Kidney epithelial cell (primary cell): ENCODE results near the gene CEL. TPM values are rescaled to one million over a fixed set of nuclear protein-coding genes. Genes with fewer than 3 reads are reported as not detected.

ENCODE experiments used
- DNase-seq: peaks from one replicate; pipeline ENCODE4 v3.0.0-alpha.2; 2010; ENCODE audit warnings: low read depth
- H3K27me3 ChIP-seq: 2 replicates; pipeline ENCODE4 v1.6.0; 2011; ENCODE audit warnings: low read length; ENCODE audit not compliant: control insufficient read depth, insufficient read depth
- H3K36me3 ChIP-seq: 2 replicates; pipeline ENCODE4 v1.5.1; 2011; ENCODE audit warnings: low read length; ENCODE audit not compliant: control insufficient read depth, insufficient read depth
- H3K4me3 ChIP-seq: 2 replicates; pipeline ENCODE4 v1.5.1; 2011; ENCODE audit warnings: low read depth, mild to moderate bottlenecking, control low read depth, low read length
- total RNA-seq: library from RNA; depleted of rRNA; stranded (reverse); fragments of >200 nt; gene quantifications from 2 replicates; pipeline ENCODE4 v1.2.3, GENCODE V29; 2015
- TF ChIP-seq, protein P1 (sequence below): IDR thresholded peaks from 2 replicates; pipeline ENCODE4 v1.5.1; 2011; ENCODE audit warnings: mild to moderate bottlenecking, moderate library complexity, low read length, control low read depth, inconsistent platforms; ENCODE audit not compliant: insufficient read depth, poor library complexity, severe bottlenecking

CEL gene
- total RNA-seq, 1 donor from 2014 or later = 1.2 TPM

DNA sequence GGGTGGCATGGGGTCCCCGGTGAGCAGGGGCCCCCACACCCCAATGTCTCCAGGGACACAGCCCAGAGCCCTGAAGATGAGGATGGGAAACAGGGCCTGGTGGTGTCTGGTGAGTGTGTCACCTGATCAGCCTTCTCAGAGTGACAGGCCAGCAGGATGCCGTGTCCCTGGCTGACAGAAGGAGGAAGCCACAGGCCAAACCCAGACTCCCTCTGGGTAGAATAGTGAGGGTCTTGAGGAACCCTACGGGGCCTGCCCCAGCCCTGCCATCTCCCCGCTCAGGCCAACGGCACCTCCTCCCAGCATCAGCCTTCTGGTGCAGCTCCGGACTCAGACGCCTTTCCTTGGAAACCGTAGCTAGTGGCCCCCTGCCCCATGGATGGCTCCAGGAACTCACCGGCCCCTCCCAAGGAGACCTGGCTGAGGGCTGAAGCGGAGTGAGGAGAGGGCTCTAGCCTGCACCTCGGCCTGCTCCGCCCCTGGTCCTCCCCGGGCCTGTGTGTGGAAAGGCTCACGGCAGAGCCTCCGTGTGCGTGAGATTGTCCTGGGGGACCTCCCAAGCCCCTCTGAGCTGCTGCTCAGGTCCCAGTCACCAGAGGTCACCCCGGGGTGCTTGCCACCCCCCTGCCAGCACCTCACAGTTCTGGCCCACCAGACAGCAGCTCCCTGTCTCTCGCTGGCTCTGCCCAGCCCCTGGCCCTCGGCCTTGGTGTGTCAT, 53.3 kb downstream of the CEL start:
- Histone ChIP-seq H3K4me3 (no peak overlapping the region), H3K36me3 (peaks cover 1% of the 10 kb centered on the region), H3K27me3 (no peaks in the 10 kb centered on the region)
- TF ChIP-seq, protein P1, sequence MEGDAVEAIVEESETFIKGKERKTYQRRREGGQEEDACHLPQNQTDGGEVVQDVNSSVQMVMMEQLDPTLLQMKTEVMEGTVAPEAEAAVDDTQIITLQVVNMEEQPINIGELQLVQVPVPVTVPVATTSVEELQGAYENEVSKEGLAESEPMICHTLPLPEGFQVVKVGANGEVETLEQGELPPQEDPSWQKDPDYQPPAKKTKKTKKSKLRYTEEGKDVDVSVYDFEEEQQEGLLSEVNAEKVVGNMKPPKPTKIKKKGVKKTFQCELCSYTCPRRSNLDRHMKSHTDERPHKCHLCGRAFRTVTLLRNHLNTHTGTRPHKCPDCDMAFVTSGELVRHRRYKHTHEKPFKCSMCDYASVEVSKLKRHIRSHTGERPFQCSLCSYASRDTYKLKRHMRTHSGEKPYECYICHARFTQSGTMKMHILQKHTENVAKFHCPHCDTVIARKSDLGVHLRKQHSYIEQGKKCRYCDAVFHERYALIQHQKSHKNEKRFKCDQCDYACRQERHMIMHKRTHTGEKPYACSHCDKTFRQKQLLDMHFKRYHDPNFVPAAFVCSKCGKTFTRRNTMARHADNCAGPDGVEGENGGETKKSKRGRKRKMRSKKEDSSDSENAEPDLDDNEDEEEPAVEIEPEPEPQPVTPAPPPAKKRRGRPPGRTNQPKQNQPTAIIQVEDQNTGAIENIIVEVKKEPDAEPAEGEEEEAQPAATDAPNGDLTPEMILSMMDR = no peak
- DNase-seq = no peak

DNA sequence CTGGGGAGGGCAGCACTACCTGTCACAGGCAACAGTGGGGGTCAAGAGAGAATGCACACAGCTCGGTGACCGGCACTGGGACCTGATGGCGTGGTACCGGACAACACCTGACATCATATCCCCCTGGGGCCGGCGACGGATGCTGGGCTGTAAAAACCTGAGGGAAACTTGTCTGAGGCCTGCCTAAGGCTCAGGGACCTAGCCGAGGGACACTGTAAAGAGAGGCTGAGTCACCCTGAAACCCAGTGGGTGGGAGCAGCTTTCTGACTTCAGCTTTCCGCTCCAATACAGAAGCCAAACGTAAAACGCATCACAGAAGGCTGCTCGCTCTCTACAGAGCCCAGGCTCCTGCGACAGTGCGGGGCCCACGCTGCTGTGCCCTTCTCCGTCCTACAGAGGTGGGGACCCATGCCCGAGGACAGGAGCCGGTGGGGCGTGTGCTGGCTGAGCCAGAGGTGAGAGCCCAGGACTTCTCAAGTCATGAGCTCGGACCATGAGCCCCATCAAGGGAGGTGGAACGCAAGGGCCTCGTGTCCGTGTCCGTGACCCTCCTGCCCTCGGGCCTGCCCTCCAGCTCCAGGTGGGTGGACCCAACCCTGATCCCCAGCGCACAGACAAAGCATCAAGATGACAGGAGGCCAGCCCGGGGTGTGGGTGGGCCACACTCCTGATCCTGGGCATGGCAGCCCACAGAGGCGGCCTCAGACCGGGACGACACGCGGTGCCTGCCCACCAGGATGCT, 54.0 kb downstream of the CEL start:
- DNase-seq = no peak
- TF ChIP-seq, protein P1 = no peak
- Histone ChIP-seq H3K27me3 (no peaks in the 10 kb centered on the region), H3K36me3 (peaks cover 1% of the 10 kb centered on the region), H3K4me3 (no peak overlapping the region)

DNA sequence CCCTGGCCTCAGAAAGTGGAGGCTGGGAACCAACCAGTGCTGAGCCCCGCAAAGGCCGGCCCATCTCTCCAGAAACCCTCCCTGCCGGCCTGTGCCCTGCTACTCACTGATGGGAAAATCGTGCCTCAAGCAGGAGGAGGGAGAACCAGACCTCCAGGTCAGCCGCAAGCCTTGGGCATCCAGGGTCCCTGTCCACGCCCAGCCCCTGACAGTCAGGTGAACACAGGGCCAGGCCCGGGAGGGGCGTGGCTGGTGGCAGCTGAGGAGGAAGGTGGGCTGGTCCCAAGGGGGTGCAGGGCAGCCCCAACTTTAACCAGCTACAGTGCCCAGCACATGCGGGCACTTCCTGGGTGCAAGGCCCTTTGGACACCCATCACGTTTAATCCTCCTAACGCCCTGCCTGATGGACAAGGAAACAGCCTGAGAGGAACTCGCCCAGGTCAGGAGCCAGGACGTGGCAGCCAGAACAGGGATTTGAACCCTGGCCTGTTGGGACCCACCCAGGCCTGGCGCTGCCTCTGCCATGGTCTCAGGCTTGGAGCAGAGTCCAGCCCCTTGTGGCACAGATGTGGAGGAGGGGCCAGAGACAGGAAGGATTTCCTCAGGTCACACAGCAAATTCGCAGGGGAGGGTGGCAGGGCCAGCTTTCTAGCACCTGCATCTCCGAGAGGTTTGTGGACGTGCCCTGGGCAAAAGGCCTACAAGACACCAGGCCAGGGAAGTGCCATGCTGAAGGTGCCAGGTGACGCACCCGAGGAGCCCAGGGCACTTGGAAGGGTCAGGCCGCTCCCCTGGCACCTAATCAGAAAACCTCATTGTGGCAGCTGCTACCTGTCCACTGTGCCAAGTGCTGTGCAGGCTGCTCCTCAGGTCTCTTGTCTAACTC, 54.8 kb downstream of the CEL start:
- DNase-seq = no peak
- peaks cover 1% of the 10 kb centered on the region for H3K36me3 ChIP-seq
- TF ChIP-seq, protein P1 = no peak
- H3K27me3 ChIP-seq = no peaks in the 10 kb centered on the region
- no peak overlapping the region for H3K4me3 ChIP-seq

DNA sequence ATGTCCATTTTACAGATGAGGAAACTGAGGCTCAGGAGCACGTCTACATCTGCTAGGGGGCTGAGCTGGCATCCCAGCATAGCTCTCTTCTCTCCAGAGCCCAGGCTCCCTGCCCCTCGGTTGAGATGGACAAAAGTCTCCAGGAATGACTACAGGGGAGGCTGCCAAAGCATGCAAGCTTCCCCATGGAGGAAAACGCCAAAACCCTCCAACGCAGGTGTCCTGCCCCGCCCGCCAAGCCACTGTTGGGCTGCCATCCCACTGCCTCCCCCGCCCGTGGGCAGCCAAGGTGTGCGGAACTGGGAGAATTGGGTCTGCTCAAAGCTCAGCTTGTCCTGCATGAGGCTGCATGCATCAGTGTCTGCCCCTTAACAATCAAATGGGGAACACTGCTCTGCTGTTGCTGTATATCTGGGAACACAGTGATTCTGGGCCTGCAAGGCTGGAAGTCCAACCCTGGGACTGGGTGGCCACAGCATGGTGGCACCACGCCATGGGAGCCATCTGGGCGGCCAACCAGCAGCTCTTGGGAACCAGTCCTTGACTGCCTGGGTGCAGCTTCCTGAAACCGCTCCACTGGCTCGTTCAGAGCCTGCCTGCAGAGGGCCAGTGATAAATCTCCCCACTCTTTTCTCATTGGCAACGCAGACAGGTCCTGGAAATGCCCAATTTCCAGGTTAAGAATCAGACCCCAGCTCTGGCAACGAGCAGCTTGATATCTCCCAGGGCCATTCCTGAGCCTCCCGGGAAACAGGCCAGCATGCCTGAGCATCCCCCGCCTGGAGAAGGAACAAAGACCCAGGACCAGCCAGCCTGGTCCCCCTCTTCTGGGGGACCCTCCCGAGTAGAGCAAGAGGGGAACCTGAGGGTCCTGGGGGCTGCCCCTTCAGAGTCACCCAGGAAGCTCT, 55.7 kb downstream of the CEL start:
- TF ChIP-seq, protein P1 = no peak
- Histone ChIP-seq H3K4me3 (no peak overlapping the region), H3K36me3 (peaks cover 1% of the 10 kb centered on the region), H3K27me3 (no peaks in the 10 kb centered on the region)
- DNase-seq = no peak

DNA sequence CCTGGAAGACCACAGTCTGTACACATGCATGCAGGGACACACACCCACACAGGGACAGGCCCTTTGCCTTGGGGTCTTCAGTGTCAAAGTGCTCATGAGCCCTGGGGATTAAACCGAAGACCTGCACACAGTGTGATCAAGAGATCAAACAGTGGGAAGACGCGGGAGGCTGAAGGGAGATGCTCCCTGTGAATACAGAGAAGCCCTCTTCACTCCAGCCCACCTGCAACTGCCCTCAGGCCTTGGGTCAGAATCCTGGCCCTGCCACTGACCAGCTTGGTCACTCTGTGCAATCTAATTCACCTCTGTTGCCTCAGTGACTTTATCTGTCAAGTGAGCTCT, 56.4 kb downstream of the CEL start:
- H3K36me3 ChIP-seq = peaks cover 1% of the 10 kb centered on the region
- no peak for DNase-seq
- TF ChIP-seq, protein P1 = no peak

More for the DNA sequence above, 56.4 kb downstream of the CEL start:
- Histone ChIP-seq H3K4me3 (no peak overlapping the region), H3K27me3 (no peaks in the 10 kb centered on the region)
